ENCODE results near the gene HYAL3. TPM values are rescaled to one million over a fixed set of nuclear protein-coding genes. Genes with fewer than 3 reads are reported as not detected.

Gene HYAL3
- total RNA-seq, 1 experiment from 2014 or later: 2.9 TPM

DNA sequence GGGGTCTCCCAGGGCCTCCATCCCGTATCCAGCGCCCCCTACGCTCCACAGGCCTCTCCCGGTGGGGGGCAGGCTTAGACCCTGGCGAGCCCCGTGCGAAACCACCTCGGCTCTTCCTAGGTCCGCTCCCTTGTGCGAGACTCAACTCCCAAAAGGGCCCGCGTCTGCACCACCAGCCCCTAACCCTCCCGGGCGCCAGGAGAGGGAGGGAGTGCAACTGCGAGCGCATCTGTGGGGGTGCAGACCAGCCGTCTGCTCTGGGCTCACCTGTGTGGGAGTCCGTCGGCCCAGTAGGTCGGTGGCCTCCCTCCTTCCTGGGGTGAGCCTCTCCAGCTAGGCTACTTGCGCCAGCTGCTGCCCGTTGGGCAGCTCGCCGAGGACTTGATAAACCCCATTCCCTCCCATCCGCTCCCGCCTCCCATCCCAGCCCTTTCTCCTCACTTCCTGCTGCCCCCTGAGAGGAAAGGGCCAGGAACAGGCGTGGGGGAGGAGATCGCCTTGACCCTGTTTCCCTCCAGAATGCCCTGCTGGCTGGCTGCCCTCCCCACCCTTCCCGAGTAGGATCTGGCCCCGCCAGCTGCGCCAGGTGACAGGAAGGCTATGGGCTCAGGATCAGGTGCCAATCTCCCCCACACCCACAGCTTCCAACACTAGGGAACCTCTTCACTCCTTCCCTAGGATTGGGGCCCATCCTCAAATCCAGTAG is 23.3 kb upstream of the HYAL3 start, which contains the start of gene HYAL2 (continued):
- TF ChIP-seq, protein P1, sequence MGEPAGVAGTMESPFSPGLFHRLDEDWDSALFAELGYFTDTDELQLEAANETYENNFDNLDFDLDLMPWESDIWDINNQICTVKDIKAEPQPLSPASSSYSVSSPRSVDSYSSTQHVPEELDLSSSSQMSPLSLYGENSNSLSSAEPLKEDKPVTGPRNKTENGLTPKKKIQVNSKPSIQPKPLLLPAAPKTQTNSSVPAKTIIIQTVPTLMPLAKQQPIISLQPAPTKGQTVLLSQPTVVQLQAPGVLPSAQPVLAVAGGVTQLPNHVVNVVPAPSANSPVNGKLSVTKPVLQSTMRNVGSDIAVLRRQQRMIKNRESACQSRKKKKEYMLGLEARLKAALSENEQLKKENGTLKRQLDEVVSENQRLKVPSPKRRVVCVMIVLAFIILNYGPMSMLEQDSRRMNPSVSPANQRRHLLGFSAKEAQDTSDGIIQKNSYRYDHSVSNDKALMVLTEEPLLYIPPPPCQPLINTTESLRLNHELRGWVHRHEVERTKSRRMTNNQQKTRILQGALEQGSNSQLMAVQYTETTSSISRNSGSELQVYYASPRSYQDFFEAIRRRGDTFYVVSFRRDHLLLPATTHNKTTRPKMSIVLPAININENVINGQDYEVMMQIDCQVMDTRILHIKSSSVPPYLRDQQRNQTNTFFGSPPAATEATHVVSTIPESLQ (CRISPR knock-in tag; IDR thresholded peaks at IDR 0.05): no peak
- TF ChIP-seq ELF4 (CRISPR knock-in tag; IDR thresholded peaks at IDR 0.05; ENCODE audit: low read depth): no peak
- TF ChIP-seq ETV6 (CRISPR knock-in tag; IDR thresholded peaks at IDR 0.05): peak; percentile 85; the same call in 1 of the 2 replicates
- TF ChIP-seq, protein P2, sequence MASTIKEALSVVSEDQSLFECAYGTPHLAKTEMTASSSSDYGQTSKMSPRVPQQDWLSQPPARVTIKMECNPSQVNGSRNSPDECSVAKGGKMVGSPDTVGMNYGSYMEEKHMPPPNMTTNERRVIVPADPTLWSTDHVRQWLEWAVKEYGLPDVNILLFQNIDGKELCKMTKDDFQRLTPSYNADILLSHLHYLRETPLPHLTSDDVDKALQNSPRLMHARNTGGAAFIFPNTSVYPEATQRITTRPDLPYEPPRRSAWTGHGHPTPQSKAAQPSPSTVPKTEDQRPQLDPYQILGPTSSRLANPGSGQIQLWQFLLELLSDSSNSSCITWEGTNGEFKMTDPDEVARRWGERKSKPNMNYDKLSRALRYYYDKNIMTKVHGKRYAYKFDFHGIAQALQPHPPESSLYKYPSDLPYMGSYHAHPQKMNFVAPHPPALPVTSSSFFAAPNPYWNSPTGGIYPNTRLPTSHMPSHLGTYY (CRISPR knock-in tag; IDR thresholded peaks at IDR 0.05): no peak; the same call in 1 of the 2 replicates
- no peak for TF ChIP-seq GABPB1 (CRISPR knock-in tag; IDR thresholded peaks at IDR 0.05)
- TF ChIP-seq, protein P3, sequence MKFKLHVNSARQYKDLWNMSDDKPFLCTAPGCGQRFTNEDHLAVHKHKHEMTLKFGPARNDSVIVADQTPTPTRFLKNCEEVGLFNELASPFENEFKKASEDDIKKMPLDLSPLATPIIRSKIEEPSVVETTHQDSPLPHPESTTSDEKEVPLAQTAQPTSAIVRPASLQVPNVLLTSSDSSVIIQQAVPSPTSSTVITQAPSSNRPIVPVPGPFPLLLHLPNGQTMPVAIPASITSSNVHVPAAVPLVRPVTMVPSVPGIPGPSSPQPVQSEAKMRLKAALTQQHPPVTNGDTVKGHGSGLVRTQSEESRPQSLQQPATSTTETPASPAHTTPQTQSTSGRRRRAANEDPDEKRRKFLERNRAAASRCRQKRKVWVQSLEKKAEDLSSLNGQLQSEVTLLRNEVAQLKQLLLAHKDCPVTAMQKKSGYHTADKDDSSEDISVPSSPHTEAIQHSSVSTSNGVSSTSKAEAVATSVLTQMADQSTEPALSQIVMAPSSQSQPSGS (CRISPR knock-in tag; IDR thresholded peaks at IDR 0.05; ENCODE audit: borderline replicate concordance, low read depth): no peak
- TF ChIP-seq CREB1 (CRISPR knock-in tag; IDR thresholded peaks at IDR 0.05): no peak
- TF ChIP-seq CBFB (CRISPR knock-in tag; IDR thresholded peaks at IDR 0.05; ENCODE audit: low read depth): 0 out of 2 replicates have a peak, but pooled peaks have one; percentile 3
- no peak for TF ChIP-seq GTF2I (CRISPR knock-in tag; conservative IDR thresholded peaks at IDR 0.05)
- no peak for TF ChIP-seq JAZF1 (CRISPR knock-in tag; IDR thresholded peaks at IDR 0.05)
- peak; percentile 70; the same call in 1 of the 2 replicates for TF ChIP-seq KAT7 (CRISPR knock-in tag; IDR thresholded peaks at IDR 0.05; ENCODE audit: borderline replicate concordance)
- TF ChIP-seq RORB (CRISPR knock-in tag; IDR thresholded peaks at IDR 0.05): no peak
- TF ChIP-seq, protein P4, sequence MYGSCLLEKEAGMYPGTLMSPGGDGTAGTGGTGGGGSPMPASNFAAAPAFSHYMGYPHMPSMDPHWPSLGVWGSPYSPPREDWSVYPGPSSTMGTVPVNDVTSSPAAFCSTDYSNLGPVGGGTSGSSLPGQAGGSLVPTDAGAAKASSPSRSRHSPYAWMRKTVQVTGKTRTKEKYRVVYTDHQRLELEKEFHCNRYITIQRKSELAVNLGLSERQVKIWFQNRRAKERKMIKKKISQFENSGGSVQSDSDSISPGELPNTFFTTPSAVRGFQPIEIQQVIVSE (CRISPR knock-in tag; IDR thresholded peaks at IDR 0.05; ENCODE audit: borderline replicate concordance): no peak
- TF ChIP-seq, protein P5, sequence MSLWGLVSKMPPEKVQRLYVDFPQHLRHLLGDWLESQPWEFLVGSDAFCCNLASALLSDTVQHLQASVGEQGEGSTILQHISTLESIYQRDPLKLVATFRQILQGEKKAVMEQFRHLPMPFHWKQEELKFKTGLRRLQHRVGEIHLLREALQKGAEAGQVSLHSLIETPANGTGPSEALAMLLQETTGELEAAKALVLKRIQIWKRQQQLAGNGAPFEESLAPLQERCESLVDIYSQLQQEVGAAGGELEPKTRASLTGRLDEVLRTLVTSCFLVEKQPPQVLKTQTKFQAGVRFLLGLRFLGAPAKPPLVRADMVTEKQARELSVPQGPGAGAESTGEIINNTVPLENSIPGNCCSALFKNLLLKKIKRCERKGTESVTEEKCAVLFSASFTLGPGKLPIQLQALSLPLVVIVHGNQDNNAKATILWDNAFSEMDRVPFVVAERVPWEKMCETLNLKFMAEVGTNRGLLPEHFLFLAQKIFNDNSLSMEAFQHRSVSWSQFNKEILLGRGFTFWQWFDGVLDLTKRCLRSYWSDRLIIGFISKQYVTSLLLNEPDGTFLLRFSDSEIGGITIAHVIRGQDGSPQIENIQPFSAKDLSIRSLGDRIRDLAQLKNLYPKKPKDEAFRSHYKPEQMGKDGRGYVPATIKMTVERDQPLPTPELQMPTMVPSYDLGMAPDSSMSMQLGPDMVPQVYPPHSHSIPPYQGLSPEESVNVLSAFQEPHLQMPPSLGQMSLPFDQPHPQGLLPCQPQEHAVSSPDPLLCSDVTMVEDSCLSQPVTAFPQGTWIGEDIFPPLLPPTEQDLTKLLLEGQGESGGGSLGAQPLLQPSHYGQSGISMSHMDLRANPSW (CRISPR knock-in tag; conservative IDR thresholded peaks at IDR 0.05; ENCODE audit: low read depth): no peak
- TF ChIP-seq EMX1 (CRISPR knock-in tag; IDR thresholded peaks at IDR 0.05): no peak
- no peak for TF ChIP-seq SMAD3 (CRISPR knock-in tag; IDR thresholded peaks at IDR 0.05; ENCODE audit: borderline replicate concordance)
- no peak for TF ChIP-seq MXD4 (CRISPR knock-in tag; IDR thresholded peaks at IDR 0.05; ENCODE audit: borderline replicate concordance)
- no peak for TF ChIP-seq ZNF219 (CRISPR knock-in tag; IDR thresholded peaks at IDR 0.05; ENCODE audit: borderline replicate concordance)
- TF ChIP-seq, protein P6, sequence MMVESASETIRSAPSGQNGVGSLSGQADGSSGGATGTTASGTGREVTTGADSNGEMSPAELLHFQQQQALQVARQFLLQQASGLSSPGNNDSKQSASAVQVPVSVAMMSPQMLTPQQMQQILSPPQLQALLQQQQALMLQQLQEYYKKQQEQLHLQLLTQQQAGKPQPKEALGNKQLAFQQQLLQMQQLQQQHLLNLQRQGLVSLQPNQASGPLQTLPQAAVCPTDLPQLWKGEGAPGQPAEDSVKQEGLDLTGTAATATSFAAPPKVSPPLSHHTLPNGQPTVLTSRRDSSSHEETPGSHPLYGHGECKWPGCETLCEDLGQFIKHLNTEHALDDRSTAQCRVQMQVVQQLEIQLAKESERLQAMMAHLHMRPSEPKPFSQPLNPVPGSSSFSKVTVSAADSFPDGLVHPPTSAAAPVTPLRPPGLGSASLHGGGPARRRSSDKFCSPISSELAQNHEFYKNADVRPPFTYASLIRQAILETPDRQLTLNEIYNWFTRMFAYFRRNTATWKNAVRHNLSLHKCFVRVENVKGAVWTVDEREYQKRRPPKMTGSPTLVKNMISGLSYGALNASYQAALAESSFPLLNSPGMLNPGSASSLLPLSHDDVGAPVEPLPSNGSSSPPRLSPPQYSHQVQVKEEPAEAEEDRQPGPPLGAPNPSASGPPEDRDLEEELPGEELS (CRISPR knock-in tag; IDR thresholded peaks at IDR 0.05): peak; percentile 78
- no peak for TF ChIP-seq JUN (CRISPR knock-in tag; IDR thresholded peaks at IDR 0.05)
- TF ChIP-seq FOXP1 (CRISPR knock-in tag; IDR thresholded peaks at IDR 0.05; ENCODE audit: borderline replicate concordance): no peak; the same call in 1 of the 2 replicates
- TF ChIP-seq OVOL2 (CRISPR knock-in tag; IDR thresholded peaks at IDR 0.05; ENCODE audit: borderline replicate concordance): no peak
- TF ChIP-seq, protein P7, sequence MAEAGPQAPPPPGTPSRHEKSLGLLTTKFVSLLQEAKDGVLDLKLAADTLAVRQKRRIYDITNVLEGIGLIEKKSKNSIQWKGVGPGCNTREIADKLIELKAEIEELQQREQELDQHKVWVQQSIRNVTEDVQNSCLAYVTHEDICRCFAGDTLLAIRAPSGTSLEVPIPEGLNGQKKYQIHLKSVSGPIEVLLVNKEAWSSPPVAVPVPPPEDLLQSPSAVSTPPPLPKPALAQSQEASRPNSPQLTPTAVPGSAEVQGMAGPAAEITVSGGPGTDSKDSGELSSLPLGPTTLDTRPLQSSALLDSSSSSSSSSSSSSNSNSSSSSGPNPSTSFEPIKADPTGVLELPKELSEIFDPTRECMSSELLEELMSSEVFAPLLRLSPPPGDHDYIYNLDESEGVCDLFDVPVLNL (CRISPR knock-in tag; IDR thresholded peaks at IDR 0.05; ENCODE audit: borderline replicate concordance, low read depth): no peak
- TF ChIP-seq NR2C2 (CRISPR knock-in tag; IDR thresholded peaks at IDR 0.05): no peak
- no peak for TF ChIP-seq ATF1 (CRISPR knock-in tag; IDR thresholded peaks at IDR 0.05)
- no peak for TF ChIP-seq ZNF263 (CRISPR knock-in tag; IDR thresholded peaks at IDR 0.05; ENCODE audit: low read depth)
- TF ChIP-seq TCF7 (CRISPR knock-in tag; IDR thresholded peaks at IDR 0.05; ENCODE audit: low read depth): no peak
- no peak for TF ChIP-seq ZNF423 (CRISPR knock-in tag; IDR thresholded peaks at IDR 0.05)
- no peak for TF ChIP-seq NR3C1 (CRISPR knock-in tag; conservative IDR thresholded peaks at IDR 0.05; ENCODE audit: low read depth)
